ENCODE results near the gene ZMIZ1. TPM values are rescaled to one million over a fixed set of nuclear protein-coding genes. Genes with fewer than 3 reads are reported as not detected.
A peak's percentile ranks its signal among the peaks of the same experiment; 100 is the strongest.

The ZMIZ1 gene
- total RNA-seq, 1 donor from 2014 or later, result 93.9 TPM

- ChIA-PET CTCF (interaction anchor here (1.0 to 1.4 kb wide), 5 partner anchors 28 to 144 kb away, joined by 3 to 5 read pairs (median 4); no protein-coding TSS in a partner anchor), POLR2A (interaction anchor here (0.8 to 4.8 kb wide), 8 partner anchors 15 to 105 kb away, joined by 3 to 37 read pairs (median 6); no protein-coding TSS in a partner anchor)
- intact Hi-C loops (cut with micrococcal nuclease), result loop anchor here (1.0 to 10.0 kb wide), 13 partner anchors 15 to 1472 kb away; partner anchors contain the start of genes ANXA11, POLR3A, ZCCHC24 and ZMIZ1
- no peaks in the 10 kb centered on the region for H3K27me3 Mint-ChIP-seq
- H3K36me3 Mint-ChIP-seq (ENCODE audit: low read depth), result peaks cover 30% of the 10 kb centered on the region
- ATAC-seq (ENCODE audit: low read depth) (no peak), DNase-seq (no peak)
- H3K9me3 Mint-ChIP-seq, result no peaks in the 10 kb centered on the region
- no peak for TF ChIP-seq CTCF (IDR thresholded peaks at IDR 0.05)
- no peak overlapping the region for H3K4me3 Mint-ChIP-seq
- no peak overlapping the region for H3K27ac Mint-ChIP-seq
- peaks cover 25% of the 10 kb centered on the region for H3K4me1 Mint-ChIP-seq
These were observed 277.8 kb downstream of the ZMIZ1 start for GRCh38 chr10:79346388-79347225.

GRCh38 chr10:79347226-79347893 lies 278.6 kb downstream of the ZMIZ1 start, which contains the start of gene PPIF:
Gene PPIF, plus strand, starts transcription at chr10:79347469. Its CDS starts 80 bp downstream, at chr10:79347549.
- ATAC-seq (ENCODE audit: low read depth), result peak; percentile 95
- Mint-ChIP-seq H3K9me3 (no peaks in the 10 kb centered on the region), H3K36me3 (ENCODE audit: low read depth) (peaks cover 37% of the 10 kb centered on the region), H3K4me3 (peak within 1 kb of the TSS; percentile 84), H3K27me3 (no peaks in the 10 kb centered on the region), H3K27ac (peak within 1 kb of the TSS; percentile 90), H3K4me1 (peaks cover 25% of the 10 kb centered on the region)
- ChIA-PET CTCF (interaction anchor here (0.7 to 1.3 kb wide), 2 partner anchors 27 to 105 kb away, joined by 3 to 4 read pairs; no protein-coding TSS in a partner anchor), POLR2A (interaction anchor here (0.7 to 4.8 kb wide), 16 partner anchors 11 to 1044 kb away, joined by 3 to 37 read pairs (median 6); partner anchors contain the start of gene ZCCHC24)
- TF ChIP-seq CTCF (IDR thresholded peaks at IDR 0.05), result peak; percentile 47
- intact Hi-C loops (cut with micrococcal nuclease), result loop anchor here (1.0 to 10.0 kb wide), 13 partner anchors 16 to 1473 kb away; partner anchors contain the start of genes ANXA11, POLR3A, ZCCHC24 and ZMIZ1
- peak; percentile 94 for DNase-seq

- TF ChIP-seq CTCF (IDR thresholded peaks at IDR 0.05), result no peak
- Mint-ChIP-seq H3K27ac (peak overlapping the region; percentile 90), H3K36me3 (ENCODE audit: low read depth) (peaks cover 44% of the 10 kb centered on the region), H3K9me3 (no peaks in the 10 kb centered on the region), H3K4me1 (peaks cover 25% of the 10 kb centered on the region), H3K4me3 (peak overlapping the region; percentile 84), H3K27me3 (no peaks in the 10 kb centered on the region)
- POLR2A ChIA-PET, result interaction anchor here (0.6 to 4.8 kb wide), 17 partner anchors 10 to 1045 kb away, joined by 3 to 37 read pairs (median 5); partner anchors contain the start of gene ZCCHC24
- intact Hi-C loops (cut with micrococcal nuclease), result loop anchor here (1.0 to 10.0 kb wide), 14 partner anchors 17 to 1473 kb away; partner anchors contain the start of genes ANXA11, POLR3A, ZCCHC24 and ZMIZ1
- DNase-seq (peak; percentile 66), ATAC-seq (ENCODE audit: low read depth) (peak; percentile 59)
- CTCF ChIA-PET, result interaction anchor here (0.7 to 1.3 kb wide), 3 partner anchors 27 to 152 kb away, joined by 3 to 4 read pairs (median 3); no protein-coding TSS in a partner anchor
These were observed 279.3 kb downstream of the ZMIZ1 start for GRCh38 chr10:79347894-79348639.

GRCh38 chr10:79348640-79348988 lies 279.8 kb downstream of the ZMIZ1 start:
- Mint-ChIP-seq H3K9me3 (no peaks in the 10 kb centered on the region), H3K36me3 (ENCODE audit: low read depth) (peaks cover 50% of the 10 kb centered on the region), H3K27ac (peak overlapping the region; percentile 90), H3K27me3 (no peaks in the 10 kb centered on the region), H3K4me1 (peaks cover 29% of the 10 kb centered on the region), H3K4me3 (peak overlapping the region; percentile 84)
- intact Hi-C loops (cut with micrococcal nuclease), result loop anchor here (1.0 to 10.0 kb wide), 6 partner anchors 281 to 1474 kb away; partner anchors contain the start of genes ANXA11, POLR3A and ZMIZ1
- ATAC-seq (ENCODE audit: low read depth), result no peak
- no peak for DNase-seq
- CTCF ChIA-PET, result interaction anchor here (1.0 kb wide), 2 partner anchors 26 to 153 kb away, joined by 3 read pairs; no protein-coding TSS in a partner anchor
- TF ChIP-seq CTCF (IDR thresholded peaks at IDR 0.05), result no peak
- POLR2A ChIA-PET, result interaction anchor here (1.1 to 4.8 kb wide), 12 partner anchors 10 to 151 kb away, joined by 3 to 37 read pairs (median 7); partner anchors contain the start of gene ZCCHC24
